Measurements from ENCODE around the gene ACSL4.

ACSL4 gene

DNA sequence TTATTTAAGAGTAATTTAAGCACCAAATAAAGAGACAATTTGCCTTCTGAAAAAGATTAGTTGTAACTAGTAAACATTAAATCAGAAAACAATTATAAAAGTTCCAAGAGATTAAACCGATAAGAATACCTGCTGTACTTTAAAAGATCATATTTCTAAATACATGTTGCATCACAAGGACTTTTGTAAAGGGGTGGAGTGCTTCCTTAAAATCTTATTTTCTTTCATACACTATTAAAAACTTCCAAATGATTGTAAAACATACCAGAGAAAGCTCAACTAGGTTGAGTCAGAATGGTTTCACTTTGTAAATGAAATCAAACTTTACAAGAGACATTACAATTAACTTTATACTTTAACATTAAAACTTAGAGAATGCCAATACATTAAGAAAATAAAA, 41.8 kb downstream of the ACSL4 start:
- no peak for ATAC-seq
- TF ChIP-seq ZNF70 (CRISPR knock-in tag; IDR thresholded peaks at IDR 0.05), result no peak
- no peak for TF ChIP-seq SNAI2 (CRISPR knock-in tag; IDR thresholded peaks at IDR 0.05)
- TF ChIP-seq ZFP30 (CRISPR knock-in tag; IDR thresholded peaks at IDR 0.05), result no peak
- TF ChIP-seq, protein P1, sequence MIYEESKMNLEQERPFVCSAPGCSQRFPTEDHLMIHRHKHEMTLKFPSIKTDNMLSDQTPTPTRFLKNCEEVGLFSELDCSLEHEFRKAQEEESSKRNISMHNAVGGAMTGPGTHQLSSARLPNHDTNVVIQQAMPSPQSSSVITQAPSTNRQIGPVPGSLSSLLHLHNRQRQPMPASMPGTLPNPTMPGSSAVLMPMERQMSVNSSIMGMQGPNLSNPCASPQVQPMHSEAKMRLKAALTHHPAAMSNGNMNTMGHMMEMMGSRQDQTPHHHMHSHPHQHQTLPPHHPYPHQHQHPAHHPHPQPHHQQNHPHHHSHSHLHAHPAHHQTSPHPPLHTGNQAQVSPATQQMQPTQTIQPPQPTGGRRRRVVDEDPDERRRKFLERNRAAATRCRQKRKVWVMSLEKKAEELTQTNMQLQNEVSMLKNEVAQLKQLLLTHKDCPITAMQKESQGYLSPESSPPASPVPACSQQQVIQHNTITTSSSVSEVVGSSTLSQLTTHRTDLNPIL (CRISPR knock-in tag; IDR thresholded peaks at IDR 0.05; ENCODE audit: low read depth), result no peak
- no peak for TF ChIP-seq TOX (CRISPR knock-in tag; IDR thresholded peaks at IDR 0.05; ENCODE audit: borderline replicate concordance)
- no peak for TF ChIP-seq CSDC2 (CRISPR knock-in tag; IDR thresholded peaks at IDR 0.05)
- TF ChIP-seq TCF4 (CRISPR knock-in tag; IDR thresholded peaks at IDR 0.05; ENCODE audit: borderline replicate concordance), result no peak
- TF ChIP-seq, protein P2, sequence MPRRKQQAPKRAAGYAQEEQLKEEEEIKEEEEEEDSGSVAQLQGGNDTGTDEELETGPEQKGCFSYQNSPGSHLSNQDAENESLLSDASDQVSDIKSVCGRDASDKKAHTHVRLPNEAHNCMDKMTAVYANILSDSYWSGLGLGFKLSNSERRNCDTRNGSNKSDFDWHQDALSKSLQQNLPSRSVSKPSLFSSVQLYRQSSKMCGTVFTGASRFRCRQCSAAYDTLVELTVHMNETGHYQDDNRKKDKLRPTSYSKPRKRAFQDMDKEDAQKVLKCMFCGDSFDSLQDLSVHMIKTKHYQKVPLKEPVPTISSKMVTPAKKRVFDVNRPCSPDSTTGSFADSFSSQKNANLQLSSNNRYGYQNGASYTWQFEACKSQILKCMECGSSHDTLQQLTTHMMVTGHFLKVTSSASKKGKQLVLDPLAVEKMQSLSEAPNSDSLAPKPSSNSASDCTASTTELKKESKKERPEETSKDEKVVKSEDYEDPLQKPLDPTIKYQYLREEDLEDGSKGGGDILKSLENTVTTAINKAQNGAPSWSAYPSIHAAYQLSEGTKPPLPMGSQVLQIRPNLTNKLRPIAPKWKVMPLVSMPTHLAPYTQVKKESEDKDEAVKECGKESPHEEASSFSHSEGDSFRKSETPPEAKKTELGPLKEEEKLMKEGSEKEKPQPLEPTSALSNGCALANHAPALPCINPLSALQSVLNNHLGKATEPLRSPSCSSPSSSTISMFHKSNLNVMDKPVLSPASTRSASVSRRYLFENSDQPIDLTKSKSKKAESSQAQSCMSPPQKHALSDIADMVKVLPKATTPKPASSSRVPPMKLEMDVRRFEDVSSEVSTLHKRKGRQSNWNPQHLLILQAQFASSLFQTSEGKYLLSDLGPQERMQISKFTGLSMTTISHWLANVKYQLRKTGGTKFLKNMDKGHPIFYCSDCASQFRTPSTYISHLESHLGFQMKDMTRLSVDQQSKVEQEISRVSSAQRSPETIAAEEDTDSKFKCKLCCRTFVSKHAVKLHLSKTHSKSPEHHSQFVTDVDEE (CRISPR knock-in tag; IDR thresholded peaks at IDR 0.05), result no peak

DNA sequence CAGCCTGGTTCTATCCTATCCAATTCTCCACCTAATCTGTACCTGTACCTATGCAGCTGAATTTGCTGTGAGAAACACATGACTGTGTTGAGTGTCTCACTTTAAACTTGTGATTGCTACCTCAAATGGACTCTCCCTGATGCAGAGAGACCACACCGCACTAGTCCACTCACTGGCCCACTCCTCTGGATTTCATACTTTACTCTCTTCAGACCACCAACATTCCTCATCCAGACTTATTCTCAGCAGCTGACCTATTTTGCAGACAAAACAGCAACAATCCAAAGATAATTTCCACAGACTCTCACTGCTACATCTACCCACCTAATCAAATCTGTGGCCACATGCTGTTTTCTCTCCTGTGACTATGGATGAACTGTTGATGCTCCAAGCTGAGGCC, 45.2 kb downstream of the ACSL4 start:
- ATAC-seq, result no peak
- TF ChIP-seq, protein P3, sequence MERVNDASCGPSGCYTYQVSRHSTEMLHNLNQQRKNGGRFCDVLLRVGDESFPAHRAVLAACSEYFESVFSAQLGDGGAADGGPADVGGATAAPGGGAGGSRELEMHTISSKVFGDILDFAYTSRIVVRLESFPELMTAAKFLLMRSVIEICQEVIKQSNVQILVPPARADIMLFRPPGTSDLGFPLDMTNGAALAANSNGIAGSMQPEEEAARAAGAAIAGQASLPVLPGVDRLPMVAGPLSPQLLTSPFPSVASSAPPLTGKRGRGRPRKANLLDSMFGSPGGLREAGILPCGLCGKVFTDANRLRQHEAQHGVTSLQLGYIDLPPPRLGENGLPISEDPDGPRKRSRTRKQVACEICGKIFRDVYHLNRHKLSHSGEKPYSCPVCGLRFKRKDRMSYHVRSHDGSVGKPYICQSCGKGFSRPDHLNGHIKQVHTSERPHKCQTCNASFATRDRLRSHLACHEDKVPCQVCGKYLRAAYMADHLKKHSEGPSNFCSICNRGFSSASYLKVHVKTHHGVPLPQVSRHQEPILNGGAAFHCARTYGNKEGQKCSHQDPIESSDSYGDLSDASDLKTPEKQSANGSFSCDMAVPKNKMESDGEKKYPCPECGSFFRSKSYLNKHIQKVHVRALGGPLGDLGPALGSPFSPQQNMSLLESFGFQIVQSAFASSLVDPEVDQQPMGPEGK (CRISPR knock-in tag; IDR thresholded peaks at IDR 0.05; ENCODE audit: borderline replicate concordance), result no peak
- TF ChIP-seq GLIS3 (CRISPR knock-in tag; IDR thresholded peaks at IDR 0.05), result no peak
- no peak for TF ChIP-seq ISL1 (CRISPR knock-in tag; IDR thresholded peaks at IDR 0.05)
- no peak for TF ChIP-seq RARB (CRISPR knock-in tag; IDR thresholded peaks at IDR 0.05)
- no peak for TF ChIP-seq OSR1 (CRISPR knock-in tag; IDR thresholded peaks at IDR 0.05)
- TF ChIP-seq TOX (CRISPR knock-in tag; IDR thresholded peaks at IDR 0.05; ENCODE audit: borderline replicate concordance), result no peak
- TF ChIP-seq ZNF70 (CRISPR knock-in tag; IDR thresholded peaks at IDR 0.05), result no peak
- no peak for TF ChIP-seq TCF4 (CRISPR knock-in tag; IDR thresholded peaks at IDR 0.05; ENCODE audit: borderline replicate concordance)
- no peak for TF ChIP-seq CSDC2 (CRISPR knock-in tag; IDR thresholded peaks at IDR 0.05)
- TF ChIP-seq, protein P2 (CRISPR knock-in tag; IDR thresholded peaks at IDR 0.05), result no peak
- TF ChIP-seq, protein P4, sequence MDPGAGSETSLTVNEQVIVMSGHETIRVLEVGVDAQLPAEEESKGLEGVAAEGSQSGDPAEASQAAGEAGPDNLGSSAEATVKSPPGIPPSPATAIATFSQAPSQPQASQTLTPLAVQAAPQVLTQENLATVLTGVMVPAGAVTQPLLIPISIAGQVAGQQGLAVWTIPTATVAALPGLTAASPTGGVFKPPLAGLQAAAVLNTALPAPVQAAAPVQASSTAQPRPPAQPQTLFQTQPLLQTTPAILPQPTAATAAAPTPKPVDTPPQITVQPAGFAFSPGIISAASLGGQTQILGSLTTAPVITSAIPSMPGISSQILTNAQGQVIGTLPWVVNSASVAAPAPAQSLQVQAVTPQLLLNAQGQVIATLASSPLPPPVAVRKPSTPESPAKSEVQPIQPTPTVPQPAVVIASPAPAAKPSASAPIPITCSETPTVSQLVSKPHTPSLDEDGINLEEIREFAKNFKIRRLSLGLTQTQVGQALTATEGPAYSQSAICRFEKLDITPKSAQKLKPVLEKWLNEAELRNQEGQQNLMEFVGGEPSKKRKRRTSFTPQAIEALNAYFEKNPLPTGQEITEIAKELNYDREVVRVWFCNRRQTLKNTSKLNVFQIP (CRISPR knock-in tag; IDR thresholded peaks at IDR 0.05; ENCODE audit: borderline replicate concordance, low read depth), result no peak

DNA sequence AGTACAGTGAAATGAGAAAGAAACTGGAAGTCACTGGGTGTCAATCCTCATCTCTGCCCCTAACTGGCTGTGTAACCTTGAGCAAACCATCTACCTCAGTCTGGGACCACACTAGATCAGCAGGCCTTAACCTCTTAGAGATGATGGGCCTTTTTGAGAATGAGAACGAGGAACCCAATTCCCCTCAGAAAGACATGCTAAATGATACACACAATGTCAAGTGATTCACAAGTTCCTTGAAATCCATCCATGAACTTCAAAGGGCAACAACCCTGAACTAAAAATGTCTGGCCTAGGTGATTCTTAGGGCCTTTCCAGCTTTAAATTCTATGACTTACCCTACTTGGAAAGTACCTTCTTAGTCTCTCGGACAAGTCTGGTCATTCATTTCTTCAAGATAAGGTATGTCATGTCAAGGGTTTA, 47.4 kb downstream of the ACSL4 start:
- TF ChIP-seq SNAI2 (CRISPR knock-in tag; IDR thresholded peaks at IDR 0.05) (no peak), ZFP30 (CRISPR knock-in tag; IDR thresholded peaks at IDR 0.05) (no peak), OSR1 (CRISPR knock-in tag; IDR thresholded peaks at IDR 0.05) (no peak), ZNF70 (CRISPR knock-in tag; IDR thresholded peaks at IDR 0.05) (no peak), GLIS3 (CRISPR knock-in tag; IDR thresholded peaks at IDR 0.05) (no peak), TCF4 (CRISPR knock-in tag; IDR thresholded peaks at IDR 0.05; ENCODE audit: borderline replicate concordance) (no peak), ISL1 (CRISPR knock-in tag; IDR thresholded peaks at IDR 0.05) (no peak), ZNF565 (CRISPR knock-in tag; conservative IDR thresholded peaks at IDR 0.05; ENCODE audit: low read depth) (no peak), ARNTL (CRISPR knock-in tag; IDR thresholded peaks at IDR 0.05; ENCODE audit: borderline replicate concordance, low read depth) (no peak), ZC3H10 (CRISPR knock-in tag; IDR thresholded peaks at IDR 0.05) (no peak), TOX (CRISPR knock-in tag; IDR thresholded peaks at IDR 0.05; ENCODE audit: borderline replicate concordance) (no peak), ZNF8 (CRISPR knock-in tag; IDR thresholded peaks at IDR 0.05) (no peak), BACH2 (CRISPR knock-in tag; IDR thresholded peaks at IDR 0.05; ENCODE audit: borderline replicate concordance) (no peak), RARB (CRISPR knock-in tag; IDR thresholded peaks at IDR 0.05) (no peak), PPARA (CRISPR knock-in tag; IDR thresholded peaks at IDR 0.05; ENCODE audit: borderline replicate concordance) (no peak)
- TF ChIP-seq, protein P1 (CRISPR knock-in tag; IDR thresholded peaks at IDR 0.05; ENCODE audit: low read depth), result no peak
- TF ChIP-seq, protein P4 (CRISPR knock-in tag; IDR thresholded peaks at IDR 0.05; ENCODE audit: borderline replicate concordance, low read depth), result no peak
- no peak for ATAC-seq

Measured in SK-N-SH treated with all-trans-retinoic acid at 6 μM for 48 hours (cell line).